ENCODE results near the gene DZIP3. TPM values are rescaled to one million over a fixed set of nuclear protein-coding genes. Genes with fewer than 3 reads are reported as not detected.

DZIP3 gene
- polyA plus RNA-seq, 1 donor (not counting 4 experiments of a cell fraction or from before 2014, with no cell fraction given), result 3.9 TPM

GRCh38 chr3:108589998-108590323, 439 bp downstream of the DZIP3 start:
- Histone ChIP-seq H3K4me3 (ENCODE audit: control insufficient read depth in 2 of 3, extremely low read depth in 1 of 3, insufficient read depth in 2 of 3, low read depth in 1 of 3, low read length in 3 of 3) (peak overlapping the region; percentile 78 to 96 (median 88)), H3K27ac (ENCODE audit: control insufficient read depth, insufficient read depth, low read length) (peak overlapping the region; percentile 99), H3K79me2 (ENCODE audit: control insufficient read depth, insufficient read depth, low read length) (peaks cover 41% of the 10 kb centered on the region), H3K9me3 (ENCODE audit: control insufficient read depth, low read depth, low read length) (no peaks in the 10 kb centered on the region), H3K9me1 (ENCODE audit: control insufficient read depth, extremely low read depth, insufficient read depth, low read length) (no peaks in the 10 kb centered on the region), H3K4me1 (ENCODE audit: control insufficient read depth, extremely low read depth, insufficient read depth, low read length) (peaks cover 14% of the 10 kb centered on the region), H3K9ac (ENCODE audit: control insufficient read depth, extremely low read depth, insufficient read depth, low read length) (peak overlapping the region; percentile 96), H2AFZ (ENCODE audit: control insufficient read depth, low read length) (peak overlapping the region; percentile 98), H4K20me1 (ENCODE audit: control insufficient read depth, extremely low read depth, insufficient read depth, low read length) (no peaks in the 10 kb centered on the region), H3K27me3 (ENCODE audit: control insufficient read depth, extremely low read depth, insufficient read depth, low read length) (no peaks in the 10 kb centered on the region), H3K36me3 (ENCODE audit: control insufficient read depth in 2 of 2, extremely low read depth in 1 of 2, insufficient read depth in 2 of 2, low read length in 2 of 2) (no peaks in the 10 kb centered on the region), H3K4me2 (ENCODE audit: control insufficient read depth, extremely low read depth, insufficient read depth, low read depth, low read length) (peak overlapping the region; percentile 78)
- peak; percentile 66 for FAIRE-seq
- DNase-seq (ENCODE audit: low read depth, low spot score), result peak; percentile 60
- TF ChIP-seq, protein P1, sequence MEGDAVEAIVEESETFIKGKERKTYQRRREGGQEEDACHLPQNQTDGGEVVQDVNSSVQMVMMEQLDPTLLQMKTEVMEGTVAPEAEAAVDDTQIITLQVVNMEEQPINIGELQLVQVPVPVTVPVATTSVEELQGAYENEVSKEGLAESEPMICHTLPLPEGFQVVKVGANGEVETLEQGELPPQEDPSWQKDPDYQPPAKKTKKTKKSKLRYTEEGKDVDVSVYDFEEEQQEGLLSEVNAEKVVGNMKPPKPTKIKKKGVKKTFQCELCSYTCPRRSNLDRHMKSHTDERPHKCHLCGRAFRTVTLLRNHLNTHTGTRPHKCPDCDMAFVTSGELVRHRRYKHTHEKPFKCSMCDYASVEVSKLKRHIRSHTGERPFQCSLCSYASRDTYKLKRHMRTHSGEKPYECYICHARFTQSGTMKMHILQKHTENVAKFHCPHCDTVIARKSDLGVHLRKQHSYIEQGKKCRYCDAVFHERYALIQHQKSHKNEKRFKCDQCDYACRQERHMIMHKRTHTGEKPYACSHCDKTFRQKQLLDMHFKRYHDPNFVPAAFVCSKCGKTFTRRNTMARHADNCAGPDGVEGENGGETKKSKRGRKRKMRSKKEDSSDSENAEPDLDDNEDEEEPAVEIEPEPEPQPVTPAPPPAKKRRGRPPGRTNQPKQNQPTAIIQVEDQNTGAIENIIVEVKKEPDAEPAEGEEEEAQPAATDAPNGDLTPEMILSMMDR (optimal IDR thresholded peaks at IDR 0.05 in 1 of 3, IDR thresholded peaks at IDR 0.05 in 1 of 3, conservative IDR thresholded peaks at IDR 0.05 in 1 of 3; ENCODE audit: extremely low read depth in 1 of 3, insufficient read depth in 2 of 3, low read length in 3 of 3), result peak in 1 of 3 experiments; percentile 33
- no peak for TF ChIP-seq EZH2 (IDR thresholded peaks at IDR 0.05; ENCODE audit: low read length)
- dilution Hi-C loops (cut with MboI; ENCODE audit: extremely low pct_ligation_motif_present, low sequenced_read_pairs), result no loop called here

- Histone ChIP-seq H3K27me3 (ENCODE audit: control insufficient read depth, extremely low read depth, insufficient read depth, low read length) (no peaks in the 10 kb centered on the region), H3K9ac (ENCODE audit: control insufficient read depth, extremely low read depth, insufficient read depth, low read length) (peak overlapping the region; percentile 96), H3K36me3 (ENCODE audit: control insufficient read depth in 2 of 2, extremely low read depth in 1 of 2, insufficient read depth in 2 of 2, low read length in 2 of 2) (no peaks in the 10 kb centered on the region), H4K20me1 (ENCODE audit: control insufficient read depth, extremely low read depth, insufficient read depth, low read length) (no peaks in the 10 kb centered on the region), H2AFZ (ENCODE audit: control insufficient read depth, low read length) (peak overlapping the region; percentile 57), H3K27ac (ENCODE audit: control insufficient read depth, insufficient read depth, low read length) (peak overlapping the region; percentile 99), H3K4me3 (ENCODE audit: control insufficient read depth in 2 of 3, extremely low read depth in 1 of 3, insufficient read depth in 2 of 3, low read depth in 1 of 3, low read length in 3 of 3) (peak overlapping the region in 2 of 3 experiments; percentile 88 to 96), H3K9me1 (ENCODE audit: control insufficient read depth, extremely low read depth, insufficient read depth, low read length) (no peaks in the 10 kb centered on the region), H3K4me1 (ENCODE audit: control insufficient read depth, extremely low read depth, insufficient read depth, low read length) (peaks cover 14% of the 10 kb centered on the region), H3K79me2 (ENCODE audit: control insufficient read depth, insufficient read depth, low read length) (peaks cover 36% of the 10 kb centered on the region), H3K4me2 (ENCODE audit: control insufficient read depth, extremely low read depth, insufficient read depth, low read depth, low read length) (peak overlapping the region; percentile 78), H3K9me3 (ENCODE audit: control insufficient read depth, low read depth, low read length) (no peaks in the 10 kb centered on the region)
- dilution Hi-C loops (cut with MboI; ENCODE audit: extremely low pct_ligation_motif_present, low sequenced_read_pairs), result no loop called here
- TF ChIP-seq EZH2 (IDR thresholded peaks at IDR 0.05; ENCODE audit: low read length), result no peak
- TF ChIP-seq, protein P1 (optimal IDR thresholded peaks at IDR 0.05 in 1 of 3, IDR thresholded peaks at IDR 0.05 in 1 of 3, conservative IDR thresholded peaks at IDR 0.05 in 1 of 3; ENCODE audit: extremely low read depth in 1 of 3, insufficient read depth in 2 of 3, low read length in 3 of 3), result no peak
- DNase-seq (ENCODE audit: low read depth, low spot score) (no peak), FAIRE-seq (no peak)
Observed at GRCh38 chr3:108590460-108590859, 938 bp downstream of the DZIP3 start.

Data from keratinocyte (primary cell).